Measurements from ENCODE around the gene MYH16.
A peak's percentile ranks its signal among the peaks of the same experiment; 100 is the strongest.
"Not testable (repeated sequence)": the region's sequence is repeated elsewhere in the genome, so short reads cannot be mapped to it uniquely, and the experiment has no call there.

The MYH16 gene

GRCh38 chr7:99324559-99324958 is 51.9 kb downstream of the MYH16 start:
- Histone ChIP-seq H3K27ac (no peak overlapping the region), H3K4me3 (no peak overlapping the region)
- DNase-seq (ENCODE audit: low spot score): no peak
- no peak for TF ChIP-seq CTCF (IDR thresholded peaks at IDR 0.05)

- Histone ChIP-seq H3K4me3 (peak overlapping the region; percentile 88), H3K27ac (peak overlapping the region; percentile 86 to 90)
- no peak for DNase-seq (ENCODE audit: low spot score)
- no peak for TF ChIP-seq CTCF (IDR thresholded peaks at IDR 0.05)
These were observed 52.4 kb downstream of the MYH16 start for GRCh38 chr7:99325001-99325493.

- Histone ChIP-seq H3K4me3 (peak within 1 kb of the TSS; percentile 88), H3K27ac (peak within 1 kb of the TSS; percentile 86 to 90)
- DNase-seq (ENCODE audit: low spot score): peak; percentile 93
- TF ChIP-seq CTCF (IDR thresholded peaks at IDR 0.05): no peak
These were observed 53.2 kb downstream of the MYH16 start, which contains the start of gene ARPC1A for GRCh38 chr7:99325592-99326407. TSS of gene ARPC1A (plus strand) at chr7:99325898. CDS start at chr7:99333354, 7,456 bp downstream.

GRCh38 chr7:99326408-99326782 is 53.8 kb downstream of the MYH16 start:
- no peak for TF ChIP-seq CTCF (IDR thresholded peaks at IDR 0.05)
- Histone ChIP-seq H3K27ac (peak overlapping the region; percentile 86 to 90), H3K4me3 (peak overlapping the region; percentile 88)
- DNase-seq (ENCODE audit: low spot score): no peak

GRCh38 chr7:99330314-99330961 is 57.8 kb downstream of the MYH16 start:
- H3K4me3 ChIP-seq; H3K27ac ChIP-seq; DNase-seq (ENCODE audit: low spot score): not testable (repeated sequence)

GRCh38 chr7:99331002-99331401 is 58.4 kb downstream of the MYH16 start:
- Histone ChIP-seq H3K4me3 (no peak overlapping the region), H3K27ac (peak overlapping the region in 1 of 2 donors; percentile 55)
- TF ChIP-seq CTCF (IDR thresholded peaks at IDR 0.05): no peak
- no peak for DNase-seq (ENCODE audit: low spot score)

GRCh38 chr7:99339595-99339994 is 67.0 kb downstream of the MYH16 start:
- no peak overlapping the region for H3K4me3 ChIP-seq
- H3K27ac ChIP-seq: peak overlapping the region; percentile 89 to 95
- TF ChIP-seq CTCF (IDR thresholded peaks at IDR 0.05): no peak
- DNase-seq (ENCODE audit: low spot score): no peak

Measured in coronary artery (tissue), 2 donors.